Superior temporal gyrus (tissue), 1 donor: ENCODE results near the gene RRAGA.
"Not testable (repeated sequence)": the region's sequence is repeated elsewhere in the genome, so short reads cannot be mapped to it uniquely, and the experiment has no call there.

ENCODE experiments used
- DNase-seq: peaks from one replicate; pipeline ENCODE4 v3.0.0-alpha.2; 2016; ENCODE audit errors: extremely low spot score

RRAGA gene

DNA sequence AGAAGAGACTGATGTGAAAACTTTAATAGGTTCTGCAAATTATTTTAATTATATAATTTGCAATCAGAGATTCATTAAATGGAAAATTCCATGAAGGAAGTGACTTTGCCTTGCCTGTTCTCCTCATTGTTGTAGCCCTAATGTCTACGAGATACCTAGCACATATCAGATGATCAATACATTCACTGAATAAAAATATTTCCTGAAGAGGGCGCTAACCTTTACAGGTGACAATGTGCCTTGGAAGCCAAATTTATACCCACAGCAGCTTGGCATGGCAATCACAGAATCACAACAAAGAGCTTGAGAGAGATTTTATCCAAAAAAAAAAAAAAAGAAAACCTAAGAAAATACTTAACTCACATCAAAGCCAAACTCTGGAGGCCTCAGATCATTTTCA lies 36.1 kb downstream of the RRAGA start:
- no peak for DNase-seq

DNA sequence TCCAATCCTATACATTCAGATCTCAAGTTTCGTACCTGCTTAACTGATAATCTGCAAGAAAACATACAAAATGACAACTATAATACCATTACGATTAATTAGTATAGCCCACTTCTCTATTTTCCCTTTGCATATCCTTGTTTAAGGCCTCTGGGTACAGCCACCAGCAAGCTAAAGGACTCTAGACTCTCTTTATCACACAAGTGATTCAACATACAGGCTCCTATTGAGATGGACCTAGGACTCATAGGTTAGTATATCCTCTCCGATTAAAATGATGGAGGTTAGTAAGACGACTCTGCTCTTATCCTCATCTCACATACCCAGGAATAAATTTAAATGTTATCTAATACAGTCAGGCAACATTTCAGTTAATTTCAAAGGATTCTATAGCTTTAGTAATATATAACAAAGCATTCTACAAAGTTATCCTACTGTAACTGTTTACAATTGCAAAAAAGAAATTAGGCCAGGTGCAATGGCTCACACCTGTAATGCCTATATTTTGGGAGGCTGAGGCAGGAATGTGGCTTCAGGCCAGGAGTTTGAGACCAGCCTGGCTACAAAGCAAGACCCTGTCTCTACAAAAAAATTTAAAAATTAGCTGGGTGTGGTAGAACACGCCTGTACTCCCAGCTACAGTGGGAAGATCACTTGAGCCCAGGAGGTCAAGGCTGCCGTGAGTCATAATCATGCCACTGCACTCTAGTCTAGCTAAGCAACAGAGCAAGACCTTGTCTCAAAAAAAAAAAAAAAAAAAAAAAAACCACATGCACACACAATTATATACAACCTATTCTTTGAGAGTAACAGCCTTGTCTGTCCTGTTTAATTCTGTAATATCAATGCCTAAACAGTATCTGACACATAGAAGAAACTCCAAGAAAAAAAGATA lies 38.1 kb downstream of the RRAGA start:
- DNase-seq: no peak

DNA sequence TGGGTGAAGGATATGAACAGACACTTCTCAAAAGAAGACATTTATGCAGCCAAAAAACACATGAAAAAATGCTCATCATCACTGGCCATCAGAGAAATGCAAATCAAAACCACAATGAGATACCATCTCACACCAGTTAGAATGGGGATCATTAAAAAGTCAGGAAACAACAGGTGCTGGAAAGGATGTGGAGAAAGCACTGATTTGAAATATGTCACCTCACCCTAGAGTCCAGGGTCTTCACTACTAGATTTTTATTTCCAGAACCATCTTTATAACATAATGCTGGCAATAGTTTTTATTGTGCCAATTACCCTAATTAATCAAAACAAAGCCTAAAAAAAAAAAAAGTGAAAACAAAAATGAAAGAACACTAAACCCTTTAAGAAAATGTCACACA lies 48.2 kb downstream of the RRAGA start:
- DNase-seq: not testable (repeated sequence)
